Subcutaneous adipose tissue (tissue), 4 donors: ENCODE data around the gene FUCA2. TPM values are rescaled to one million over a fixed set of nuclear protein-coding genes. Genes with fewer than 3 reads are reported as not detected.

Source experiments
- CTCF ChIP-seq: fragments of 450-650 bp; IDR thresholded peaks from one replicate; pipeline ENCODE4 v1.5.1; 2016; ENCODE audit warnings: low read depth, mild to moderate bottlenecking, control low read depth, antibody characterized with exemption, moderate library complexity
- total RNA-seq, 4 donors: library from RNA; depleted of rRNA; stranded (reverse); fragments of >200 nt; gene quantifications; one replicate each; pipeline ENCODE4 v1.1.0, GENCODE V29; 2016

Gene FUCA2
- total RNA-seq, 4 donors from 2014 or later: 30.3 to 46.9 (median 38.7) TPM

DNA sequence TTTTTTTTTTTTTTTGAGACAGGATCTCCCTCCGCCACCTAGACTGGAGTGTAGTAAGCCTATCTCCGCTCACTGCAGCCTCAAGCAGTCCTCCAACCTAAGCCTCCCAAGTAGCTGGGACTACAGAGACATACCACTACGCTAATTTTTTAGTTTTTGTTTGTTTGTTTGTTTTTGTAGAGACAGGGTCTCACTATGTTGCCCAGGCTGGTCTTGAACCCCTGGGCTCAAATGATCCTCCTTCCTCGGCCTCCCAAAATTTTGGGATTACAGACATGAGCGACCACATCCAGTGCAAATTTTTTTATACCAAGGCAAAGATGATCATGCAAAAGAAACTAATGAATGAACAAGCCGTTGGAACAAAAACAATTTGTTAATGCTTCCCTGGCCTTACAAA lies 5.3 kb downstream of the FUCA2 start:
- TF ChIP-seq CTCF: no peak

DNA sequence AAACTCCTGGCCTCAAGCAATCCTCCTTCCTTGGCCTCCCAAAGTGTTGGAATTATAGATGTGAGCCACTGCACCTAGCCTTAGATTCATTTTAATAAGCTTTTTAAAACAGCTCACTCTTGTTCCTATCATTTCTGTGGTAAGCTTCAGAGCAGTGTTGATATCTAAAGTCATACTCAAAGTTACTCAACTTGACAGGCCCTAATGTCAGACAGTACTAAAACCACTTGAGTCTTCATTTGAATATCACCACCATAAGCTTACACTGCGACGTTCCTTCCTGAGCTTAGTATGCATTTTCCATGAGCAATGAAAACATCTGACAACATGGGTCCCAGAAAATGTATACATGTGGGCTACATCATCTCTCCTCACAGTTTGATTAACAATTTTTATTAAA lies 6.0 kb downstream of the FUCA2 start:
- TF ChIP-seq CTCF: no peak

DNA sequence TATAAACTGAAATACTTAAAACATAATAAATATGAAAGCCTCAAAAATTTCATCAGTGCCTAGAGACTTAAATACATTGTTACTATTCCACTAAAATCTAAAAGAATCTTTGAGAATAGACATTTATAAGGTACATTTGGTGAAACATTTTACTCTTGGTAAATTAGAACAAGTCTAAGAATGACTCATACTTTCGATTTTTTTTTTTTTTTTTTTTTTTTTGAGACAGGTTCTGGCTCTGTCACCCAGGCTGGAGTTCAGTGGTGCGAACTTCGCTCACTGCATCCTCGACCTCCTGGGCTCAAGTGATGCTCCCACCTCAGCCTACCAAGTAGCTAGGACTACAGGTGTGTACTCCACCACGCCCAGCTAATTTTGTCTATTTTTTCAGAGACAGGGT lies 6.4 kb downstream of the FUCA2 start:
- no peak for TF ChIP-seq CTCF

- TF ChIP-seq CTCF: no peak
These were observed 7.2 kb downstream of the FUCA2 start for GRCh38 chr6:143504369-143504768.

- no peak for TF ChIP-seq CTCF
These were observed 9.7 kb downstream of the FUCA2 start for GRCh38 chr6:143501851-143502250.

DNA sequence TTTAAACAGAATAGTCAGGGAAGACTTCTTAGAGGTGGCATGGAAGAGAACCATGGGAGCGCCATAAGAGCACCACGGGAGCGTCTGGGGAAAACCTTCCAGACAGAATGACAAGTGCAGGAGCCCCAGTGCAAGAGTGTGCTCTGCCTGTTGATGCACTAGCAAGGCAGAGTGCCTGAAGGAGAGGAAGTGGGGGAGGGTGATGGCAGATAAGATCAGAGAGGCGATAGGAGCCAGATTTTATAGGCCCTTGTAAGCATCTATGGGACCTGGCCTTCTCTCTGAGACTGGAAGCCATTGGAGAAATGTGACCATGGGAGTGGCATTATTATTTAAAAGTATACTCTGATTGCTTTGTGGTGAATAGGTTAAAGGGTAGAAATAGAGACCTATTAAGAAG lies 13.1 kb downstream of the FUCA2 start:
- TF ChIP-seq CTCF: no peak

DNA sequence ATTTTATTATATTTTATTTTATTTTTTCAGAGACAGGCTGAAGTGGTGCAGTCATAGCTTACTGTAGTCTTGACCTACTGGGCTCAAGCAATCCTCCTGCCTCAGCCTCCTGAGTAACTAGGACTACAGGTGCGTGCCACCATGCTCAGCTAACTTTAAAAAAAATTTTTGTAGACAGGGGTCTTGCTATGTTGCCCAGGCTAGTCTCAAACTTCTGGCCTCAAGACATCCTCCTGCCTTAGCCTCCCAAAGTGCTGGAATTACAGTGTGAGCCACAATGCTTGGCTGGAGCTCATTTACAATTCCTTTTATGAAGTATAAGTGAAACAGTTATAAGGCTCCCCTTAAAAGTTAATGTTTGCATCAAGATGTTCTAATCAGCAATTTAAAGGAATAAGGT lies 14.5 kb downstream of the FUCA2 start:
- no peak for TF ChIP-seq CTCF
